ENCODE results near the gene TSPEAR.

GRCh38 chr21:44459712-44460440 is 251.5 kb downstream of the TSPEAR start:
- TF ChIP-seq NFYB (IDR thresholded peaks at IDR 0.05; ENCODE audit: extremely low read depth, insufficient read length): no peak
- TF ChIP-seq, protein P1, sequence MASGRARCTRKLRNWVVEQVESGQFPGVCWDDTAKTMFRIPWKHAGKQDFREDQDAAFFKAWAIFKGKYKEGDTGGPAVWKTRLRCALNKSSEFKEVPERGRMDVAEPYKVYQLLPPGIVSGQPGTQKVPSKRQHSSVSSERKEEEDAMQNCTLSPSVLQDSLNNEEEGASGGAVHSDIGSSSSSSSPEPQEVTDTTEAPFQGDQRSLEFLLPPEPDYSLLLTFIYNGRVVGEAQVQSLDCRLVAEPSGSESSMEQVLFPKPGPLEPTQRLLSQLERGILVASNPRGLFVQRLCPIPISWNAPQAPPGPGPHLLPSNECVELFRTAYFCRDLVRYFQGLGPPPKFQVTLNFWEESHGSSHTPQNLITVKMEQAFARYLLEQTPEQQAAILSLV (tag; IDR thresholded peaks at IDR 0.05): no peak
